ENCODE measurements around the gene DHX58. TPM values are rescaled to one million over a fixed set of nuclear protein-coding genes. Genes with fewer than 3 reads are reported as not detected.

The DHX58 gene
- total RNA-seq, 1 donor: 12.1 TPM

DNA sequence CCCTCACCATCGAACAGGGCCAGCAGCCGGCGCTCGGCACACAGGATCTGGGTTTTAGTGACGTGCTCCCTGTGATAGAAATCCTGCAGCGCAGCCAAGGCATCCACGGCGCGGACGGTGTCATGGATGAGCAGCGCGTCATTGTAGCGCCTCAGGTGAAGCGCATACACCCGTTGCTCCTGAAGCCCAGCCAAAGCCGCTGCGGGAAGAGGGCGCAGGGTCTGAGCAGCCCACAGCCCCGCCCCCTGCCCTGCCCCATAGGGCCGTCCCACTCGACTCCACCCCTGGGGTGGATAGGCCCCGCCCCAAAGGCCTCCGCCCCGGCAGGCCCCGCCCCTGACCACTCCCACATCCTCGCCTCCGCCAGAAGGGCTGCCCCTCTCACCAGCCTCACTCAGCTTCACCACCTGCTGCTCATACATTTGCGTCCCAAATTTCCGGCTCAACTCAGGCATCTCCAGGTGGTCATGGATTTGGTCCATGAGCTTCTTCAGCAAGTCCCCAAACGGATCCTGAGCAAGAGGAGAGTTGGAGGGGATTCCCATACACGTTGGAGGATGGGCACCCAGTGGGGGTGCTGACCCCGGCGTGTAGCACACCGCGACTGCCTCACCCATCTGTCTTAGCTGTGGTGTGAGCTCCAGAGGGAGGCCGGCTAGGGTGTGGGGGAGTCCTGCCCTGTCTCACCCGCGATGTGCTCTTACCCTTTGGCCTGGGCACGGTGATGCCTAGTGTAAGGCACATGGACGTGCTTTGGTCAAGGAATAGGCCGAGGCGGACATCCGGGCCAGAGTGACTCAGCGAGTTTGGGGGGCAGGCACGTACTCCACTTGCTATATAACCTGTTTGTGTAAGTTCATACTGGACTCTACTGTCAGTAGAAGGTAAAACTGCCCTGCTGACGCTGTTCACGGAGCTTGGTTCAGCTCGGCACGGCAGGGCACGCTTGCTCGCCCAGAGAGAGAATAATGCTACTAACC lies 4.6 kb downstream of the DHX58 start:
- peak; percentile 11 for DNase-seq (ENCODE audit: low read depth)
- no peak overlapping the region for H3K4me3 ChIP-seq (ENCODE audit: low read depth, low read length)
- TF ChIP-seq, protein P1, sequence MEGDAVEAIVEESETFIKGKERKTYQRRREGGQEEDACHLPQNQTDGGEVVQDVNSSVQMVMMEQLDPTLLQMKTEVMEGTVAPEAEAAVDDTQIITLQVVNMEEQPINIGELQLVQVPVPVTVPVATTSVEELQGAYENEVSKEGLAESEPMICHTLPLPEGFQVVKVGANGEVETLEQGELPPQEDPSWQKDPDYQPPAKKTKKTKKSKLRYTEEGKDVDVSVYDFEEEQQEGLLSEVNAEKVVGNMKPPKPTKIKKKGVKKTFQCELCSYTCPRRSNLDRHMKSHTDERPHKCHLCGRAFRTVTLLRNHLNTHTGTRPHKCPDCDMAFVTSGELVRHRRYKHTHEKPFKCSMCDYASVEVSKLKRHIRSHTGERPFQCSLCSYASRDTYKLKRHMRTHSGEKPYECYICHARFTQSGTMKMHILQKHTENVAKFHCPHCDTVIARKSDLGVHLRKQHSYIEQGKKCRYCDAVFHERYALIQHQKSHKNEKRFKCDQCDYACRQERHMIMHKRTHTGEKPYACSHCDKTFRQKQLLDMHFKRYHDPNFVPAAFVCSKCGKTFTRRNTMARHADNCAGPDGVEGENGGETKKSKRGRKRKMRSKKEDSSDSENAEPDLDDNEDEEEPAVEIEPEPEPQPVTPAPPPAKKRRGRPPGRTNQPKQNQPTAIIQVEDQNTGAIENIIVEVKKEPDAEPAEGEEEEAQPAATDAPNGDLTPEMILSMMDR (IDR thresholded peaks at IDR 0.05; ENCODE audit: insufficient read depth, low read depth, low read length): no peak

DNA sequence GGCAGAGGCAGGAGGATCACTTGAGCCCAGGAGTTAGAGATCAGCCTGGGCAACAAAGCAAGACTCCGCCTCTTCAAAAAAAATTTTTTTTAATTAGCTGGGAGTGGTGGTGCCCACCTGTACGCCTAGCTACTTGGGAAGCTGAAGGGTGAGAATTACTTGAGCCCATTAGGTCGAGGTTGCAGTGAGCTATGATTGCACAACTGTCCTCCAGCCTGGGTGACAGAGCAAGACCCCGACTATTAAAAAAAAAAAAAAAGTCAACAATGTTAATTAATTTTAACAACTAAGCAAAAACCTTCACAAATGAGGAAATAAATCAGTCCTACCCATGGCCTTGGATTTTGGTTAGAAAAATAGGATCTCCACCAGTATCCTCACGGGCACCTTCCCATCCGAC lies 5.4 kb downstream of the DHX58 start:
- TF ChIP-seq, protein P1 (IDR thresholded peaks at IDR 0.05; ENCODE audit: insufficient read depth, low read depth, low read length): no peak
- no peak overlapping the region for H3K4me3 ChIP-seq (ENCODE audit: low read depth, low read length)
- no peak for DNase-seq (ENCODE audit: low read depth)

DNA sequence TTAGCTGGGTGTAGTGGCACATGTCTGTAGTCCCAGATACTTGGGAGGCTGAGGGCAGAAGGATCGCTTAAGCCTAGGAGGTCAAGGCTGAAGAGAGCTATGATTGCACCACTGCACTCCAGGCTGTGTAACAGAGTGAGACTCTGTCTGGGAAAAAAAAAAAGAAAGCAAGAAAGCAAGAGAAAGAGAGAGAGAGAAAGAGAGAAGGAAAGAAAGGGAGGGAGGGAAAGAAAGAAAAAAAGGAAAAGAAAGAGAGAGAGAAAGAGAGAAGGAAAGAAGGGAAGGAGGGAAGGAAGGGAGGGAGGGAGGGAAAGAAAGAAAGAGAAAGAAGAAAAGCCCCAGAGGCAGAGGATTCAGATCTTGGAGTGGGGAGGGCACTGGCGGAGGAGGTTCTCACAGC lies 6.5 kb downstream of the DHX58 start:
- no peak overlapping the region for H3K4me3 ChIP-seq (ENCODE audit: low read depth, low read length)
- TF ChIP-seq, protein P1 (IDR thresholded peaks at IDR 0.05; ENCODE audit: insufficient read depth, low read depth, low read length): no peak
- no peak for DNase-seq (ENCODE audit: low read depth)

DNA sequence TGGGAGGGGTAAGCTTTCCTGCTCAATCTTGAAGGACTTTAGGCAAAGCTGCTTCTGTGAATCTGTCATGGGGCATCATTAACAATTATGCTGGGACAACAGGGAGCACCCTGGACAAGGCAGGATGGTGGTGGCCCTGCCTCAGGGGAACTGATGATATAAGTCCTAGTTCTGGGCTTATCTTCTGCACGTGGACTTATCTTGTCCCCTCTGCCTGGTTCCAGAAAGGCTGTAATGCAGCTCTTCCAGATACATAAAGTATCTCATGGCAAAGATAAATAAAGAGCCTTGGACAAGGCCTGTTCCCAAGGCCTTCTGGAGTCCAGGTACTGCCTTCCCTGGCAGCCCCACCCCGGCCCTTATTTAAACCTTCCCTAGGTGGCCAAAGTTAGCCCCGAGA lies 8.2 kb downstream of the DHX58 start:
- no peak overlapping the region for H3K4me3 ChIP-seq (ENCODE audit: low read depth, low read length)
- DNase-seq (ENCODE audit: low read depth): no peak
- TF ChIP-seq, protein P1 (IDR thresholded peaks at IDR 0.05; ENCODE audit: insufficient read depth, low read depth, low read length): no peak

DNA sequence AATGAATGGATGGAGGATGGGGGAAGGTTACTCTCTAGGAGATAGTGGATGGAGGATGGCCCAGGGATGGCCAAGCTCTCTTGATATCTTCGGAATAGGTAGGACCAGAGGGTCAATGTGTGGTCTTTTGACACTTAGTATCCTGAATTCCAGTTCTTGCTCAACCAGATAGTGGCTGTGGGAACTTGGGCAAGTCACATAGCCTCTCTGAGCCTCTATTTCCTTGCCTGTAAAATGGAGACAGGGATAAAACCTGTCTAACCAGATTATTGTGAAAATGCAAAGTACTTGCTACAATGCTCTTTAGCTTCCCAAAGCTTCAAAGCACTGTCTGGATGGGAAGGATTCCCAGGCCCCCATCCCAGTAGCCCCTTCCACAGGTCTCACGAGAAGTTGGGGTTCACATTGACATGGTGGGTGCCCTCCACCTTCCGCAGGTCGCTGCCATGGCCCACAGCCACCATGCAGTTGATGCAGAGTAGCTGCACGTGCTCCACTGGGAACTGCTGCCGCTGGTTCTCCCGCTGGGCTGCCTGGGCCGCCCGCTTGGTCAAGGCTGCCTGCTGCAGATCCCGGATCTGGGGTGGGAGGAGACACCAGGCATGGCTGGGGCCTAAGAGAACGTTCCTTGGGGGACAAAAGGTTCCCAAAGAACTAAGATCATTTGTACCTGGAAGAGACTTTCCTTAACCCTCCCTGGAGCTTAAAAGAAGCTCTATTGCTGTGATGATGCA lies 9.1 kb downstream of the DHX58 start:
- no peak overlapping the region for H3K4me3 ChIP-seq (ENCODE audit: low read depth, low read length)
- DNase-seq (ENCODE audit: low read depth): no peak
- TF ChIP-seq, protein P1 (IDR thresholded peaks at IDR 0.05; ENCODE audit: insufficient read depth, low read depth, low read length): no peak

DNA sequence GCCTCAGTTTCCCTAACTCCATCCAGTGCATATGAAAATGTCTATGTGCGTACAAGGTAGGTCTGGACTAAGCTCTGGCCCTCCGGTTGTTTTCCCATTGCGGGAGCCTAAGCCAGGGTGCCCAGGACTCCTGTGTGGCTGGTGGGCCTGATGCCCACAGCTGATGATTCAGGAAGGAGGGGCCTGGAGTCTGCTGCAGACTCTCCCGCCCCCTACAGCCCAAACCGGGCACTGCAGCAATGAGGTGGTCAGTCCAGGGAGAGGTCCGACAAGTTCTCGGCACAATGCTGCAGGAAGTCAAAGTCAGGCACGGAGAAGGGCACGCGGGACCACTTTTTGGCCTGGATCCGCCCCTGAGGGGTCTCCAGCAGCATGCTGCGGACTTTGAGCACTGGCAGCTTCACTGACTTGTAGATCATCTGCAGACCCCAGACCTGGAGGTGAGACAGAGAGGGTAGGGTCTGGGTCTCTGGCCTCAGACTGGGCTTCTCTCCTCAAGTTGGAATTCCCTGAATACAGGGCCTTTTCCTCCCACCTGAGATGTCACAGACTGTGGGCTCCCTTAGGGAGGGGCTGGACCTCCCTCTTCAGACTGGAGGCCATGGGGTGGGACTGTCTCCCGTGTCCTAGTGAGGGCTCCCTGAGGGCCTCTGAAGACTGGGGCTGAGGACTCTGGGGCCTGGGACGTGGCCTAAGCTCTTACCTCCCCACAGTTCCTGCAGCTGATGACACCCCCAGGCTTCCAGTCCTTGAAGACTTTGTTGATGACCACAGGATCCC lies 10.8 kb downstream of the DHX58 start:
- TF ChIP-seq, protein P1 (IDR thresholded peaks at IDR 0.05; ENCODE audit: insufficient read depth, low read depth, low read length): peak; percentile 92
- no peak overlapping the region for H3K4me3 ChIP-seq (ENCODE audit: low read depth, low read length)
- peak; percentile 53 for DNase-seq (ENCODE audit: low read depth)
